UCSD-AML1 (cell line): ENCODE measurements around the gene RNLS.

Experiments used
- DNase-seq: peaks from one replicate; lab custom pipeline; 2025; ENCODE audit not compliant: unreplicated experiment; lab: John Stamatoyannopoulos, UW

RNLS gene

DNA sequence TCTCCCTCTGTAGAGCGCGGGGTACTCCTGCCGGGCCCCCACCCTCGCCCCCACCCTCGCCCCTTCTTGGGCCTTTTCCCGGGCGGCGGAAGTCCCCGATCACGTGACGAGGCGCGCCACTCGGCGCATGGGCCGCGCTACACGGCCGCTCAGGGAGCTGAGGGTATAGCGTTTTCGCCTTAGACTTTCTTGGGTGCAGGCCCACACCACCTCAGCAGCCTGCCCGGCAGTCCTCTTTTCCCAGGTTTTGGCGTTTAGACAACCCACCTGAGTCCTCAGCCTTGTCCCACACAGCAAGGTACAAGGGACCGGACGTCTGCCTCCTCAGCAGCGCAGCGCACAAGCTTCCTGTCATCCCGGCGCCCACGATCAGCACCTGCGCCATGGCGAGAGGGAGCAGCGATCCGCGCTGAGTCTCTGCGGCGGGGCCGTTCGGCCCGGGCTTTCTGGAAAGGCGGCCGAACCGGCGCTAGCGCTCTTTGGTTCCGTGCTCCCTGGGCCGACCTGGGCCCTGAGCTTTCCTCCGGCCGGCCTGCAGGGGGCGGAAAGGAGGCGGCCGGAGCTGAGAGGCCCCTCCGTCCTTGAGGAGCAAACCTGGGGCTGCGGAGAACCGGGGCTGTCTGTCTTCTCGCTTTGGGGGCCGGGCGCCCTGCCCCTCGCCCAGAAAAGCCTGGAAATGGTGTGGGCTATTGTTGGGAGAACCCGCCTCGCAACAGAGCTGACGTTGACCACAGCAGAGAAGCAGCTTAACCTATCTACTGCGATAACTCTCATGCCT is at the start of gene RNLS:
TSS of gene RNLS (minus strand) at position 513 of the 778 bp plus-strand sequence.
- DNase-seq: no peak

DNA sequence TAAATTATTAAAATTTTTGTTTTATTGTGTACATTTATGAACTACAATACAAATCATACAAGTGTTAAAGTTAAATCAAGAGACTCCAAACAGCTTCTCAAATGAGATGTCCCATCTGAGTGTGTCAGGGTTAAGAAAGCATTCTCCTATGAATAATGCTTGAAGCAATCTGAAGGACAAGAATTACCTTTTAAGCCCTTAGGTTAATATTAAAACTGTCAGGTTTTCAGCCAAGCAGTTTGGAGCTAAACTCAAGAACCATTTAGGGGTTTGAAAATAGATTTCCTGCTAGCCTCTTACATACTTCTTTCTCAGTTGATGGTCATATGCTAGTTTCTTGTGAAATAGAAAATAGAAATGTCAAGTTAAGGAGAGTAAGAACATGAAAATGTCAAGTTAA is 41.7 kb upstream of the RNLS start:
- no peak for DNase-seq

DNA sequence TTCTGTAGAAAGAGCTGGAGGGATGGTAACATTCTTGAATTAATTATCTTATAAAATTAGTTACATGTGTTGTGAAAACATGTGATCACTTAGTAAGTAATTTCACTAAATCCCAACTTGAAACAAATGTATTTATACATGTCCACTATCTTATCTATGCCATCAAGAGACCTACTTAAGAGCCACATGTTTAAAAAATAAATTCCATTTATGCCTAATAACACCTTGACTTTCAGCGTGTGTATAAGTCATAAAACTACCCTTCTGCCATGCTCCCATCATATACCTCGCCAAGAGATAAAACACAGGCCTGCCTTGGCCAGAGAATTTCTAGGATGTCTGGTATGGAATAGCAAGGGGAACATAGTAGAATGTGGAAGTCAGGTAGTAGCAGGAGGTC is 40.7 kb upstream of the RNLS start:
- DNase-seq: no peak

DNA sequence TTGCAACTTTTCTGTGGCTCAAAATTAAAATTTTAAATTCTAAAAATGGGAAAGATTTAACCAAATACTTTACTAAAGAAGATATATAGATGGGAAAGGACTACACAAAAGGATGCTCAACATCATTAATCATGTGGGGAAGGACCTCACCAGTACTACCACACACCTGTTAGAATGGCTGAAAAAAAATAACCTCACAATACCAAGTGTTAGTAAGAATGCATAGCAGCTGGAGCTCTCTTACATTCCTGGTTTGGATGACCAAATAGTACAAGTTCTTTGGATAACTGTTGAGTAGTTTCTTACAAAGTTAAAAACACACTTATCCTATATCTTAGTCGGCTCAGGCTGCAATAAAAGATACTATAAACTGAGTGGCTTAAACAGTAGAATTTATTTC is 37.3 kb upstream of the RNLS start:
- DNase-seq: no peak

DNA sequence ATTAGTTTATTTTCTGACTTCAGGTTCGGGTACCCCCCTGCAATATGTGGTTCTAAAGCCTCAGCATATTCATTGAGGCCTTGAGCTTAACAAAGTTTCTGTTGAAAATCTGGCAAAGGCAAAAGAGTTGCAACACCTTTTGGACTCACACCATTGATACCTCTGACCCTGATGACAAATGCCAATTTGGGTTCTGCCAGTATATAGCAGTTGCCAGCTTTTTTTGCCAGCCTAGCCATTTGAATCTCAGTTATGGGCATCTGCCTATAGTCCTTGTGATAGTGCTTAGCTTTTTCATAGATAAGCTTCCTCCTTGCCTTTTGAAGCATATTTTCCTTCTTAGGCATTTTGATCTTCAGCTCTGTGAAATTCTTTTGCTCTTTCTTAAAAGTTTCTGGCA is 35.4 kb upstream of the RNLS start:
- no peak for DNase-seq

DNA sequence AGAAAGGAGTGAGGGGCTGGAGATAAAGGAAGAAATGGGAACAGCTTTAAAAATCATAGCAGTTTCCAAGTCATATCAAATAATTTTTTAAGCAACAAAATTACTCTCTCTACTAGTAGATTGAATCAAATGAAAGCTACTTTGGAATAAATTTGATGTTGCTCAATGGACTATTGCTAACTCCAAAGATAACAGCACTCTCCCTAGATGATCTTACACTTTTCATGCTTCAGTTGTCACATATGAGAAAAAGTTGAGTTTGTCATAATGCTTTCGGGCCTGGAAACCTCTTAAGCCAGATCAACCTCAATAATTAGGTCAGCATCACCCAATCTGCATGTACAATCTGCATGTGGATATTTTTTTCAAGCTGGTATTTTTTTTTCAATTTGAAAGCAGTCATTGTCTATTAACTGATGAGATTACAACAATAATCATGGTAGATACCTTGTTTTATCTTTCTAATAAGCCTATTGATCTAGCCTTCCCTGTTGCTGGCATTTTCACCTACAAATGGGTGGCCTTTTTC is 34.7 kb upstream of the RNLS start:
- no peak for DNase-seq

DNA sequence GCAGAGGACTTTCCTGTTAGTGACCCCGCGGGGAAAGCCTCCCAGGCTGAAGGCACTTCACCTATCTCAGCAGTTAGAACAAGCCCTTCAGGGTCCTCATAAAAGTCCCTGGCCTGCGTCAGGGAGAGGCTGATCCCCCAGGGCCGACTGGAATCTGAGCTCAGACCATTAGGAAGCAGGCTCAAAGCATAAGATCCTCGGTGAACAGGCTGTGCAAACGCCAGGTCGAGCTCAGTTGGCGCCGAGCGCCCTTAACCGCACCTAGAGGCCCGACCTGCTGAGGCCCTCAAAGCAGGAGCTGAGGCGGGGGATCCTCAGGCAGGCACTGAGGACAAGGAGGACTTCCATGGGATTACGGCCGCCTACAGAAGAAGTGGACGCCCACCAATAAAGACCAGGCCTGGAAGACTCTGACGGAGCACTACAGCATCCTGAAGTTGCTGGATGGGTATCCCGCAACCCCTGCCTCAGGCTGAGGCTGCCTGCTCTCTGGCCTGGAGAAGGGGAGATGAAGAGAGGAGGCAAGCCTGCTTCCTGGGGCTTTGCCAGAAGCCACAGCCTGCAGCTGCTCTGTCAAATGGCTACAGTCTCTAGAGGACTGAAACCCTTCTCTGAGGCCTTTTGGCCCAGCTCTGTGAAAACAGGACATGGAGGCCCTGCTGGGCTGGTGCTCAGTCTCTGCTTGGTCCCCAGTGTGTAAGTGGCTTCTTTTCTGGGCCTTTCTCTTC is 33.3 kb upstream of the RNLS start:
- no peak for DNase-seq

DNA sequence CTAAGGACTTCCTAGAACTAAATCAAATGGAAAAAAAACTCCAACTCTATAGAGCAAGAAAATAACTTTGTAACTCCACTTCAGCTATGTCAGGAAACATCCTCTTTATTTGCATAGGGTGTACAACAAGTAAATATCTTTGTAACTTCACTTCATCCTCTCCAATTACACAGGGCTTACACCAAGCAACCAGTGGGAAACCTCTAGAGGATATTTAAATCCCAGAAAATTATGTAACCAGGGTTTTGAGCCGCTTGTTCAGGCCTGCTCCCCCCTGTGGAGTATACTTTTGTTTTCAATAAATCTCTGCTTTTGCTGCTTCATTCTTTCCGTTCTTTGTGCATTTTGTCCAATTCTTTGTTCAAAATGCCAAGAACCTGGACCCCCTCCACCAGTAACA is 25.7 kb upstream of the RNLS start:
- no peak for DNase-seq

DNA sequence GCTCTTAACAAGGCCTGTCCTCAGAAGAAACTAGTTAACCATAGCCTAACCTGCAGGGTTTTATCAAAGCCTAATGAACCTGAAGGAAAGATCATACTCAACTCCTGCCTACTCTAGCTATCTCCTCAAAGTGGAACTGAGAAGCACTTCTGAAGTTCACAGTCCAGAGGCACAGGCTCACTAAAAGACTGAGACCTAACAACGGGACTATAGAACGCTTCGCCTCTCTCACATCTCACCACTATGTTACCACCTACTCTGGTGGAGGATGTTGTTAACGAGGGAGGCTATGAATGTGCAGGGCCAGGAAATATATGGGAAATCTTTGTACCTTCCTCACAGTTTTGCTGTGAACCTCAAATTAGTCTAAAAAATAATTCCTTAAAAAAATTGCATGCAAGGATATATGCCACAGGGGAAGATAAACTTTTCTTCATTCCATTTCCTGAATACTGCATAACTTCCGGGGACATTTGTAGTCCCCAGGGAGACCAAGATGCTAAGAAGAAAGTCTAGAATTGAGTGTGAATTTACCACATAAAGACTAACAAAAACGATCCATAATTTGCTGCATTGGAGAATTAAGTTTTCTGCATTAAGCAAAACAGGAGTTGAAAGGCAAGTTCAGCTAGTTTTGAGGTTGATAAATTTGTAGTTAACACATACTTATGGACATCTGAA is 25.1 kb upstream of the RNLS start:
- DNase-seq: no peak

DNA sequence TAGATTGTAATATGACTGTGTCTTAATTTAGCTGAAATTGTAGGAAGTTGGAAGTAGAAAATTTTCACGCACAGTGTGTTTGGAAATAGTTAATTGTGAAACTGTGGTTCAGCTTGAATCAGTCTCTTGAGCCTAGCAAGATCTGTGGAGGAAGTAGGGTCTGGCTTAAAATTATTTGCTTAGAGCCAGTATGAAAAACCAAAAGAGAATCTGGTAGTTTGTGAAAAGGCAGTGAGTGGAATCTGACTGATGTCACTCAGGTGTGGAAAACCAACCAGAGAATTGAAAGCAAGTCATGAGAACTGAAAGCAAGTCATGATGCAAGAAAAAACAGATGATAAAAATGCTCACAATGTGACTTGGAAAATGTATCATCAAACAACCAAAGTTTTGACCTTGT is 14.9 kb upstream of the RNLS start:
- DNase-seq: no peak

DNA sequence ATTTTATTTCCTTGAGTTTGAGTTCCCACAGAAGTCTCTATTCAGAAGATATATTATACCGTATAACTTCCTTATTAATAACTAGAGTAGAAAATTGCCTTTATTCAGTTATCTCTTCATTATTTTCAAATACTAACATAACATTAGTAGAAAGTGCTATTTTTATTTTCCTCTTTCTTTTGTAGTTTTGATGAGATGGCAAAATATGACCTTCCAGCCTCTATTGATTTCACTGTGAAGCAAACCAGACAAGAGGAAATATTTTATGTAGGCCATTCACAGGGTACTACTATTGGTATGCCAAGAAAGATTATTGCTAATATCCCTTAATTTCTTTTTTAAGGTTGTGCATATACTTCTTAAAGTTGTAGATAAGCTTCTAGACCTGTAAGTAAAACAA is 11.4 kb upstream of the RNLS start:
- no peak for DNase-seq

DNA sequence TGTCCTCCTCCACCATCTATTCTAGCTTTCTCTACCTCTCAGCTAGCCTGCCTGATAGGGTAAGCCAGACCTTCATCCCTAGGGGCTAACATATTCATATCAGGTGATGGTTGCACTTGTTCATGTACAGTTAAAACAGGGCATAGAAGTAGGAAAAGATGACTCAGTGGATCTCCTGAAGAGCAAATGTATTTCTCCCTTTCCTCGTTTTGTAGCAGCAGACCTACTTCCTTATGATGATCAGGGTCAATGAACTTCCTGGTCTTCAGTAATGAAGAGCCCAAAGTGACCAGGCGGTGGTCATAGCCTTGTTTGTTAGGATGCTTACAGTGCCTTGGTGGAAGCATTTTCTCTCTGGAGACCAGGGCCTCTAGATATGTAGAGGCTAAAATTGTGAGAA is 9.8 kb upstream of the RNLS start:
- no peak for DNase-seq

DNA sequence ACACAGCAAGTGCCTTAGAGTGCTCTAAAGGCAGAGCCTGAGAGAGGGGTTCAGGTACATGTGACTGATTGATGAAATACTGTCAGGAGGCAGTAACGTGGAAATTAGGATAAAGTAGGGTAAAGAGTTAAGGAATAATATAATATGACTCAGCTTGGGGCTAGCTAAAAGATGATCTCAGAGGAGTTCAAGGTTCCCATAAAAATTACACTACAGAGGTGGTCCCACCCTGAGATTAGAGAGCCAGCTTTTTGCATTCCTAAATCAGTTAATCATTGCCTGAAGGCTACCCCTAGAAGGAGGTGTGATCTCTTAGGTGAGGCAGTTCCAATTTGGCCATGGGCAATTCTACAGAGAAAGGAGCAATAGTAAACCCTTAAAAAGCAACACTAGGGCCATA is 9.3 kb upstream of the RNLS start:
- no peak for DNase-seq

DNA sequence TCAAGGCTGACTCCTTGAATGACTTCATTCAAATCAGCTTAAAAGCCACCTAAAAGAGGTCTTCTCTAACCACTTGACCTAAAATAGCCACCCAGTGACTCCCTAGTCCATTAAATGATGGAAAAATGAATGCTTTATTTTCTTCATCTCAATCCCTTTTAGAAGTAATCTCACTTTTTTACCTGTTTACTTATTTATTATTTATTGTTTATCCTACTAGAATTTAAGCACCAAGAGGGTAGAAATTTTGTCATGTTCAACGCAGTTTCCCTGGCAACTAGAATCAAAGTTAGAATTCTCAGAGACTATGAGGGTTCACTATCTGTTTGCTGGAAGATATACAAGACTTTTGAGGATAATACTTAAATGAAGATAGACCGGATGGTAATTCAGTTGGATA is 3.3 kb upstream of the RNLS start, which contains the start of gene LIPJ:
TSS of gene LIPJ (plus strand) at position 301 of the 400 bp plus-strand sequence. CDS start 3,926 bp downstream, outside the sequence.
- no peak for DNase-seq

DNA sequence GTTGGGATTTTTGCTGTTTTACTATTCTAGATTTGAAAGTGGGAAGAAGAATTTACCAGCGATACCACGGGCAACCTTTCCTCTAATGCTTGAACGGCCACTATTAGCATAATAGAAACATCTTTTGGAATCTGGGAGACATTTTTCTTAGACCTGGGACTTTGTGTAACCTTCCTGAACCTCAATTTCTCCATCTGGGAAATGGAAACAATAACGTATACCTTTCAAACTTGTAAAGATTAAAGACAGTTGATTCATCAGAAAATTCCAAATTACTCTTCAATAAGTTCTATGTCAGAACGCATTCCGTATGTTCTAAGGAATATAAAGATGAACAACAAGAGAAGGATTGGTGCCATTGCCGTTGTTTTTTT is 453 bp upstream of the RNLS start:
- DNase-seq: no peak

DNA sequence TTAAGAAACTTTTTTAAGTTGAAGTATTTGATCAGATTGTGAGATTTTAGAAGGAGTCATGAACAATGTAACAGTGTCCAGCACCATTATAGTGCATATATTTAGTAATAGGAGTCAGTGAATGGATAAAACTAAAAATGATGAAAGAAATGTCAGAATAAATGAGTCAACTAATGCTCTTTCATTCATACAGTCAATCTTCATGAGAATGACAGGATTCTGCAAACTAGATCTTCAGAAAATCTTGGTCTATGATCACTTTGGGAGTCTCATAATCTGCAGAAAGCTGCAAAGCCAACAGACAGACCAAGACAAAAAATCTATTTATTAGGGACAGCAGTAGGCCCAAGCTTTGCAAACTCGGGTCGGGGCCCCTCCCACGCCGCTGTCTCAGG is 710 bp downstream of the RNLS start:
- DNase-seq: no peak

DNA sequence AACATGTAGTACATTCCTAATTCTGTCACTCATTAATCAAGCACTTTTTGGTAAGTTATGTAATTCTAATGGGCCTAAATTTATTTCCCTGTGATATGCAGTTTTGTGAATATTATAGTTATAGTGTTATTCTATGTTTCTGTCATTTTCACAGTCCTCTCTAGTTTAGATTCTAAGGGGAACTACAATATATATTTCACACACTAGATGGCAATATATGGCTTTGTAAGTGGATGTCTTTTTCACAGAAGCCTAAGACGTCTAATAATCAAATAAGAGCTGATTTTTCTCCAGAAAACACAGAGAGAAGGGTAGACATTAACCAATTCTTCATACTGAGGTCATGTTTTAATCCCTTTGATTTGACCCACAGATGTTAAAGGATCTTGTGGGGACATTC is 18.0 kb downstream of the RNLS start:
- no peak for DNase-seq

DNA sequence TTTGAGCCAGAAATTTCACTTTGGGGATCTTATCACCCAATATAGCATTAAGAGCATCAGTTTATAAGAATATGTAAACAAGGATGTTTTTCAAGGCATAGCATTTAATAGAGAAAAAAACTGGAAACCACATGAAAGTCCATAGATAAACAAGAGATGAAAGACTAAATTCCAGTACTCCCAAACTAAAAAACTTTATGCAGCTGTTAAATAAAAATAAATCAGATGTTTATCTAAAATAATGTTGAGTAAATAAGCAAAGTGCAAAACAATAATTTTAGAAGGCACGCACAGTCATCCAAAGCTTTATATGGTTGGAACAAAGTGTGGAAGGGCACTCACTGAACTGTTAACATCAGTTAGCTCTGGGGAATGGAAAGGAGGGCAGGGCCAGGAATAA is 21.0 kb downstream of the RNLS start:
- DNase-seq: no peak

DNA sequence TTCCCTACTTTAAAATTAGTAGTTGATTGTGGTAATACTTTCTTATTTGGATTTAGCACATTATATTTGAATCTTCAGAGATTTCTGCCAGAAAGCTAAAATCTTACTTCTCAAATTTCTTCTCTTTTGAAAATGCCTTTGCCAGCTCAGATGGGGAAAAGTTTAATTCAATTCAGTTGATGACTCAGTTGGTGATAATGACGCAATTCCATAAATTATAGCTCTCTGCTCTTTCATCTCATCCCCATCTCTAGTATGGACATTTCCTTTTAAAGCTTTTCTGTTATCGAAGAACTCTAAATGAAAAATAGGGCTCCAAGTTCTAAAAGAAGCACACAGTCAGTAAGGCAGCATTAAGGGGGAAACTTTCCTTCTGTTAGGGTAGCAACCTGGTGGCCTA is 25.5 kb downstream of the RNLS start:
- DNase-seq: no peak

DNA sequence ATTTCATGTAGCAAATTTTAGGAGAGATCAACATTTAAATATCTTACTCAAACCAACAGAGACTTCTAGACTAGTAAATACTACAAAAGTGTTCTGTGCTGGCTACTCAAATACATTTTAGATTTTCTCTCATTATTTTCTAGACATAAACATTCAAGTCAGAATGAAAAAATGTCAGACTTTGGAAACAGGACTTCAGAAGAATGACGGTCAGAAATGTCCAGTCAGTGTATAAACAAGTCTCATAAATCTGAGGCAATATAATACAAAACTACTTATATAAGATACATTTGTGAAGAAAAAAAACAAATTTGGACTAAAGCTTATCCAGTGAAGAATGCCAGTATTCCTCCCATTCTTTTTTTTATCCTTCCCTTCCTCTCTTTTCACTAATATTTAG is 25.9 kb downstream of the RNLS start:
- no peak for DNase-seq

DNA sequence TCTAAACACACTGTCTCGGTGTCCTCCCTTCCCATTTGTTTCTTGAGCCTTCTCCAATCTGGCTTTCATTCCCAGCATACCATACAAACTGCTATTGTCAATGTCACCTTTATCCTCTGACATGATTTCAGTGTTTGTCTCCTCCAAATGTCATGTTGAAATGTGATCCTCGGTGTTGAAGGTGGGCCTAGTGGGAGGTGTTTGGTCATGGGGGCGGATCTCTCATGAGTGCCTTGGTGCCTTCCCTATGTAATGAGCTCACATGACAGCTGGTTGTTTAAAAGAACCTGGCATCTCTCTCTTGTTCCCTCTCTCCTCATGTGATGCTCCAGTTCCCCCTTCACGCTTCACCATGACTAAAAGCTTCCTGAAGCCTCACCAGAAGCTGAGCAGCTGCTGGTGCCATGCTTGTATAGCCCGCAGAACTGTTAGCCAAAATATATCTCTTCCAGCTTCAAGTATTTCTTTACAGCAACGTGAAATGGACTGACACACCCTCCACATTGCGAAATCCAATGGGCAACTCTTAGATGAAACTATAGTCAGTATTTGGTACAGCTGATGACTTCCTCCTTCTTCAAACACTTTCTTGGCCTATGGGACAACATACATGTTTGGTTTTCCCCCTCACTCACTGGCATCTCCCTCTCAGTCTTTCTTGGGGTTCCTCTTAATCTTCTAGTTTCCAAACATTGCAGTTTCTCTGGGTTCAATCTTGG is 27.8 kb downstream of the RNLS start:
- no peak for DNase-seq
